HUDEP-2 (cell line): ENCODE results near the gene MBTPS2.
A peak's percentile ranks its signal among the peaks of the same experiment; 100 is the strongest.
"Not testable (repeated sequence)": the region's sequence is repeated elsewhere in the genome, so short reads cannot be mapped to it uniquely, and the experiment has no call there.

Source experiments
- DNase-seq, 76 experiments: peaks; one replicate each; lab custom pipeline; 2025; ENCODE audit not compliant: unreplicated experiment in 76 of 76; lab: John Stamatoyannopoulos, UW

The MBTPS2 gene

GRCh38 chrX:21855937-21856415, 16.6 kb downstream of the MBTPS2 start, which contains the start of gene YY2:
Gene YY2 (plus strand): TSS chrX:21855987. CDS start chrX:21856485, 498 bp downstream.
- DNase-seq: no peak

DNA sequence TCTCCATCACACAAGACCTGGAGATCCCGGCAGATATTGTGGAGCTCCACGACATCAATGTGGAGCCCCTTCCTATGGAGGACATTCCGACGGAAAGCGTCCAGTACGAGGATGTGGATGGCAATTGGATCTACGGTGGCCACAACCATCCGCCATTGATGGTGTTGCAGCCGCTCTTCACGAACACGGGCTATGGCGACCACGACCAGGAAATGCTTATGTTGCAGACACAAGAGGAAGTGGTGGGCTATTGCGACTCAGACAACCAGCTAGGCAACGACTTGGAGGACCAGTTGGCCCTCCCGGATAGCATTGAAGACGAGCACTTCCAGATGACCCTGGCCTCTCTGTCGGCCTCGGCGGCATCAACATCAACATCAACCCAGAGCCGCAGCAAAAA, 17.1 kb downstream of the MBTPS2 start:
- DNase-seq: no peak

DNA sequence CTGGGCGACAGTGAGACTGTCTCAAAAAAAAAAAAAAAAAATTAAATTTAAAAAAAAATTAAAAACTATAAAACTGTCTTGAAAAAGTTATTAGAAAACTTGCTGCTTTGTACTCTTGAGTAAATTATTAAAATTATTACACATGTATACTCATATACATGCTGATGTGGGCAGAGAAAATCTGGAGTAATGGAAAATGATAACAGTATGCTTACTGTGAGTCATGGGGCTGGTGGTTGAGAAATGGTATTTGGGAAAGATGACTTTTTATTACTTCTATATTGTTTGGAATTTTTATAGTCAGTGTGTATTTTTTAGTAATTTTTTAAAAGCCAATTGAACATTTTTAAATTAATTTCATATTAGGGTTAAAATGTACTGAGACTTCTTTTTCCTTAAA, 23.8 kb downstream of the MBTPS2 start:
- no peak for DNase-seq

- no peak for DNase-seq
These were observed 26.0 kb downstream of the MBTPS2 start for GRCh38 chrX:21865436-21865835.

DNA sequence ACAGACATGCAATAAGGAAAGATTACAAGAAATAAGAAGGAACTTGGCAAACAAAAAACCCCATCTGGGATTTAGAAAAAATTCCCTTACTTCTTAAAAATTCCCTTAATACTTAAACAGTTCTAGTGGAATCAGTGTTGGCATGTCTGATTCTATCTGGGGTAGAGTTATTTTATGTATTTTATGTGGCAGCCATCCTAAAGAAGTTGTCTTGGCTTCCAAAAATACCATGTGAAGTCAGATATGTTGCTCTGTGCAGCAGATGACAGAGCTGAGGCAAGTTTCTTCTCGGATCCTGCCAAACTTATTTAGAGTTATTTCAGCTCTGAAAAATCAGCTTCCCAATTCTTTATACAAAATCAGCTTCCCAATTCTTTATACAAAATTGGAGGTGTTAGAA, 31.1 kb downstream of the MBTPS2 start:
- DNase-seq: no peak

GRCh38 chrX:21873063-21873775, 33.8 kb downstream of the MBTPS2 start:
- DNase-seq: no peak

GRCh38 chrX:21874182-21874581, 34.8 kb downstream of the MBTPS2 start:
- not testable (repeated sequence) for DNase-seq

DNA sequence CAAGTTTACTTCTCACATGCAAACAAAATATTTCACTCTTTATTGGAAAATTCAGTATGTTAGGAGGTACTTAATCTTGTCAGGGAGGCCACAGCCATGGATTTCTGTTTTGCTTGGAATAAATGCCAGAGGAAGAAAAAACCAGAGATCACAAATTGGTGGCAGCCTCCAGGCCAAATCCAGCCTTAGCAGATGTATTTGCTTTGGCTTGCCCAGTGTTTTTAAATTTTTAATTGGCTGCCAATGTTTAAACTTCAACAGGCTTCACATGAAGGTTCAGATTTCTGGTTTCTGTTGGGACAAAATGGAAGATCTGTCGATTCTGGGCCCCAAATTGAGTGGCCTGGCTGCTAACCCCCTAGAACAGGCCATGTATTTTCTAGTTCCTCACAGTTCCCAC, 35.6 kb downstream of the MBTPS2 start:
- no peak for DNase-seq

- peak in 1 of 76 experiments; percentile 0 for DNase-seq
These were observed 42.6 kb downstream of the MBTPS2 start for GRCh38 chrX:21881881-21882574.

GRCh38 chrX:21883258-21883657, 43.8 kb downstream of the MBTPS2 start:
- no peak for DNase-seq

GRCh38 chrX:21885568-21885967, 46.2 kb downstream of the MBTPS2 start:
- no peak for DNase-seq

- DNase-seq: no peak
These were observed 65.9 kb downstream of the MBTPS2 start for GRCh38 chrX:21905313-21905712.

GRCh38 chrX:21905953-21906352, 66.5 kb downstream of the MBTPS2 start:
- DNase-seq: no peak

- no peak for DNase-seq
These were observed 67.8 kb downstream of the MBTPS2 start for GRCh38 chrX:21907260-21907659.

DNA sequence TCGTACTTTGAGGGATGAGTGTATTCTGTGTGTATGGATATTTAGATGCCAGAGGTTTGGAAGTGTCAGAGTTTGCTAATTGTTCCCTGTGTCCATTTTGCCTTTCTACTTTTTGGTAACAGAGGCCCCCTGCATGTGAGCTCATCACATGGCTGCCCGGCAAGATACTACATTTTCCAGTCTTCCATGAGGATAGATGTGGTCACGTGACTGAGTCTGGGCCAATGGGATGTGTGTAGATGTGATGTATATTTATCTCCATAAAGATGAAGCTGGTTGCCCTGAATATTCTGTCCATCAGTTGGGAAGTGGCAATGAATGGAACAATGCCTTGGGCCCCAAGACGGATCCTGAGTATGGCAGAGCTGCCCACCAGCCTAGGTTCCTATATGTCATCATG, 72.1 kb downstream of the MBTPS2 start:
- DNase-seq: no peak

GRCh38 chrX:21912220-21912619, 72.8 kb downstream of the MBTPS2 start:
- no peak for DNase-seq

GRCh38 chrX:21912989-21913388, 73.6 kb downstream of the MBTPS2 start:
- DNase-seq: no peak

- DNase-seq: no peak
These were observed 86.7 kb downstream of the MBTPS2 start for GRCh38 chrX:21926116-21926515.

DNA sequence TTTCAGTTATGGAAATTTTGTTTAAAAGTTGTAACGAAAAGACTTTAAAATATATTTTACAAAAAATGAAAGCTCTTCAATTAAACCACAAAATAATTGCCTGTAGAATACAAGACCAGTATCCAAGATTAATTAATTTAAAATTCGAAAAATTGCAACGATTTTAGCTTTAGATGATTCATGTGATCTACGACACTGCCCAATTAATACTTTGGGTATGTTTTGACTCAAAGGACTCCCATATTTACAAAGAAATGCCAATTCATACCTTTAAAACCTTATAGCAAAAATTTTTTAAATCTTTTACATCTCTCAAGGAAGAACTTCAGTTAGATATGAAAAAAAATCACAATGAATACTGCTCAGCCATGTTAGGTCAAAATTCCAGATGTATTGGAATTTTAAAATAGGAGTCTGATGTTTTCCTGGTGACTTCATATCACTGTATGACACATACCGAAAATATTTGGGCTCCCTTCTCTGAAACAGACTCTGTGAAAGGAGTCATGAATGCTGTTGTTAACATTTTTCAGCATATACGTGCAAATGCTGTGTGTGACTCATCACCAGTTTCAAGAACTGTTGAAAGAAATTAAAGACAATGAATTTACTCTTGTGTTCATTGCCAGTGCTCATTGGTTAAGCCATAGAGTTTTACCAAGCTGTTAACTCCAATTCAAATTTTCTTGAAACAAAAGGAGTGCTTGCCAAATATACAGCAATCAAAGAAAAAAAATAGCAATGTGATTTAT, 87.3 kb downstream of the MBTPS2 start:
- peak in 1 of 76 experiments; percentile 0 for DNase-seq

DNA sequence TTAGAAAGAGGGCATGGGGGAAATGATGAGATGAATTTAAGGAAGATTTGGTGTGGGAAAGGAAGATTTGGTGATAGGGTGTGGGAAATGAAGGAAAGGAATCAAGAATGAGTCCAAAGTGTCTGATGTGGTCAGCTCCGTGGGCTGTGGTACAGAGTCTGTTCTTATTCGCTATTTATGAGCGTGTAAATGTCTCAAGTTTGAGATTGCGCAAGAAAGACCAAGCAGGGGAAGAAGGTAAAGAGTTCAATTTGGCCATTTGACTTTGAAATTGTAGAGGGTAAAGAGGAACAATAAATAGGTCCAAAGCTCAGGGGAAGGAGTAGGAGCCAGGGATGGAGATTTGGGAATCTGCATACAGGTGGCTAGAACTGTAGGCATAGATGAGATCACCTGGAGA, 89.8 kb downstream of the MBTPS2 start:
- no peak for DNase-seq

DNA sequence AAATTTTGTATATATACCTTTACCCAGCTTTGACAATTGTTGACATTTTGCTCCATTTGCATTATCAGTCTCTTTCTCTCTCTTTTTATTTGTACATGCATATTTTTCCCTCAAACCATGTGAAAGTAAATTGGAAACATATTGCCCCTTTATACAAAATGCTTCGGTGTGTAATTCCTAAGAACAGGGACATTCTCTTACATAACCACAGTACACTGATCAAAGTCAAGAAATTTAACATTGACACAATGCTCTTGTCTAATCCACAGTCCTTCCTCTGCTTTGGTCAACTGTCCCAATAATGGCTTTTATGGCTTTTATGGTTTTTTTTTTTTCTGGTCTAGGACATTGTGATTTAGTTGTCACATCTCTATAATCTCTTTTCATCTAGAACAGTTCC, 91.6 kb downstream of the MBTPS2 start:
- DNase-seq: no peak
